Fibroblast of lung (primary cell): ENCODE results near the gene CYSTM1.

Experiments
- CTCF ChIP-seq, 2 donors: IDR thresholded peaks in 1 of 2; conservative IDR thresholded peaks in 1 of 2; 1 replicate in 1 of 2; 2 replicates in 1 of 2; pipeline ENCODE4 v1.5.1; 2011 to 2012; ENCODE audit warnings: low read length in 2 of 2, control low read depth in 1 of 2, inconsistent platforms in 1 of 2, low read depth in 1 of 2, mild to moderate bottlenecking in 1 of 2
- EZH2 ChIP-seq: IDR thresholded peaks from 2 replicates; pipeline ENCODE4 v1.5.1; 2012; ENCODE audit warnings: low read length, control low read depth, mild to moderate bottlenecking; ENCODE audit errors: missing control alignments

DNA sequence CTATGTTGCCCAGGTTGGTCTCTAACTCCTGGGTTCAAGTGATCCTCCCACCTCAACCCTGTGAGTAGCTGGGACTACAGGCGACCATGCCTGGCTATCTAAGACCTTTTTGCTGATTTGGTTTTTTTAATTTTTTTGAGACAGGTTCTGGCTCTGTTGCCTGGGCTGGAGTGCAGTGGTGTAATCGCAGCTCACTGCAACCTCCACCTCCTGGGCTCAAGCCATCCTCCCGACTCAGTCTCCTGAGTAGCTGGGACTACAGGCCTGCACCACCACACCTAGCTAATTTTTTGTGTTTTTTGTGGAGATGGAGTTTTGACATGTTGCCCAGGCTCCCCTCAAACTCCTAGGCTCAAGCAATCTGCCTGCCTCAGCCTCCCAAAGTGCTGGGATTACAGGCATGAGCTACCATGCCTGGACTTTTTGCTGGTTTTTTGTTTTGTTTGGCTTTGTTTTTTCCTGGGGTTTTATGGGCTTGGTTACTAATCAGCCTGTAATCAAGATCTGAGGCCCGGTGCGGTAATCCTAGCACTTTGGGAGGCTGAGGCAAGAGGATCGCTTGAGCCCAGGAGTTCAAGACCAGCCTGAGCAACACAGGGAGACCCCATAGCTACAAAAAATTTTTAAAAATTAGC lies 3.6 kb downstream of the CYSTM1 start:
- TF ChIP-seq EZH2 (no peak), CTCF (conservative IDR thresholded peaks at IDR 0.05 in 1 of 2, IDR thresholded peaks at IDR 0.05 in 1 of 2; ENCODE audit: low read depth in 1 of 2, low read length in 2 of 2) (no peak)
